HCT116 (cell line): ENCODE measurements around the gene IL21. TPM values are rescaled to one million over a fixed set of nuclear protein-coding genes. Genes with fewer than 3 reads are reported as not detected.

Source experiments
- ATAC-seq: fragments of 200-7000 bp; cut with Tn5 transposase; 2 replicates; pipeline ENCODE4 v1.9.1; 2020; ENCODE audit warnings: mild to moderate bottlenecking, moderate library complexity
- BruUV-seq: library from RNA; stranded (reverse); fragments of 400-500 nt; replicated peaks from 2 replicates; lab custom pipeline; 2021; lab: Mats Ljungman, UMichigan
- CTCF ChIA-PET: fragments of 300-600 bp; sonication (Branson Sonifier 250); formaldehyde crosslinking; loops from one replicate; lab custom pipeline; 2021; ENCODE audit warnings: antibody characterized with exemption; lab: Charles Lee
- POLR2A ChIA-PET: fragments of 300-600, 350-600 bp; sonication (Branson Sonifier 250); formaldehyde crosslinking; loops from one replicate; lab custom pipeline; 2021; ENCODE audit warnings: antibody characterized with exemption; lab: Charles Lee
- RAD21 ChIA-PET, 2 experiments: fragments of 300-600 bp; sonication (Branson Sonifier 250); formaldehyde crosslinking; loops; one replicate each; lab custom pipeline; 2023; ENCODE audit warnings: low total read pairs in 2 of 2; ENCODE audit not compliant: uncharacterized antibody in 2 of 2, unreplicated experiment in 2 of 2, low non-redundant PET in 1 of 2; lab: Charles Lee
- DNase-seq: peaks from one replicate; pipeline ENCODE4 v3.0.0-alpha.2; 2010; ENCODE audit warnings: low read depth, low spot score
- H2AFZ ChIP-seq: fragments of 200-600 bp; shearing (Covaris generic), sonication (generic); 2 replicates; pipeline ENCODE4 v1.6.1; 2017; ENCODE audit warnings: low read depth, mixed run types, mixed read lengths, antibody characterized with exemption, low read length; ENCODE audit not compliant: poor library complexity, severe bottlenecking
- H3K27ac ChIP-seq: 2 replicates; pipeline ENCODE4 v1.5.1; 2012; ENCODE audit warnings: low read depth, low read length
- H3K27me3 ChIP-seq: fragments of 200-600 bp; sonication (generic); 2 replicates; pipeline ENCODE4 v1.6.1; 2016; ENCODE audit warnings: mixed run types, low read length, mixed read lengths; ENCODE audit not compliant: insufficient read depth
- H3K36me3 ChIP-seq, 2 experiments: fragments of 200-500 bp in 1 of 2; fragments of 200-600 bp in 1 of 2; sonication (Bioruptor generic) in 1 of 2; sonication (generic) in 1 of 2; 2 replicates each; pipeline versions ENCODE4 v1.5.1 to v1.6.1; 2014 to 2016; ENCODE audit warnings: low read length in 2 of 2, inconsistent platforms in 1 of 2, mixed read lengths in 1 of 2, mixed run types in 1 of 2; ENCODE audit not compliant: insufficient read depth in 2 of 2, control insufficient read depth in 1 of 2
- H3K4me1 ChIP-seq, 2 experiments: fragments of 200-600 bp in 1 of 2; sonication (generic) in 1 of 2; 2 replicates each; pipeline versions ENCODE4 v1.5.1 to v1.6.1; 2012 to 2017; ENCODE audit warnings: low read length in 2 of 2, inconsistent platforms in 1 of 2, mild to moderate bottlenecking in 1 of 2, mixed read lengths in 1 of 2, mixed run types in 1 of 2, moderate library complexity in 1 of 2; ENCODE audit not compliant: insufficient read depth in 2 of 2, control insufficient read depth in 1 of 2
- H3K4me2 ChIP-seq: fragments of 200-600 bp; sonication (generic); 2 replicates; pipeline ENCODE4 v1.6.1; 2017; ENCODE audit warnings: mixed run types, low read length, mixed read lengths
- H3K4me3 ChIP-seq, 2 experiments: fragments of 200-600 bp in 1 of 2; sonication (generic) in 1 of 2; replicated peaks in 1 of 2; 2 replicates each; pipeline ENCODE4 v1.5.1; 2011 to 2016; ENCODE audit warnings: low read length in 2 of 2, control low read depth in 1 of 2, low read depth in 1 of 2, mild to moderate bottlenecking in 1 of 2, mixed read lengths in 1 of 2, mixed run types in 1 of 2
- H3K79me2 ChIP-seq: fragments of 200-600 bp; sonication (generic); 2 replicates; pipeline ENCODE4 v1.6.1; 2017; ENCODE audit warnings: mild to moderate bottlenecking, mixed run types, low read length, moderate library complexity, mixed read lengths; ENCODE audit not compliant: insufficient read depth
- H3K9ac ChIP-seq: fragments of 200-600 bp; sonication (generic); 2 replicates; pipeline ENCODE4 v1.6.1; 2016; ENCODE audit warnings: low read length, mixed read lengths
- H3K9me2 ChIP-seq: fragments of 200-600 bp; sonication (generic), shearing (Covaris generic); 2 replicates; pipeline ENCODE4 v1.6.1; 2017; ENCODE audit warnings: mixed run types, mild to moderate bottlenecking, moderate library complexity; ENCODE audit not compliant: insufficient read depth
- H3K9me3 ChIP-seq, 2 experiments: fragments of 200-500 bp in 1 of 2; fragments of 200-600 bp in 1 of 2; sonication (Bioruptor generic) in 1 of 2; sonication (generic) in 1 of 2; 2 replicates each; pipeline ENCODE4 v1.6.1; 2014 to 2017; ENCODE audit warnings: low read length in 2 of 2, mixed read lengths in 2 of 2, inconsistent platforms in 1 of 2, low read depth in 1 of 2, mild to moderate bottlenecking in 1 of 2, mixed run types in 1 of 2, moderate library complexity in 1 of 2; ENCODE audit not compliant: control insufficient read depth in 1 of 2, insufficient read depth in 1 of 2
- H4K20me1 ChIP-seq: fragments of 200-600 bp; sonication (generic), shearing (Covaris generic); 2 replicates; pipeline ENCODE4 v1.6.1; 2017; ENCODE audit warnings: mixed run types, mild to moderate bottlenecking, moderate library complexity; ENCODE audit not compliant: insufficient read depth
- CBX3 ChIP-seq: IDR thresholded peaks from 2 replicates; pipeline ENCODE4 v1.6.1; 2012; ENCODE audit warnings: low read depth
- CEBPB ChIP-seq: IDR thresholded peaks from 2 replicates; pipeline ENCODE4 v1.6.1; 2012; ENCODE audit warnings: low read depth
- EGR1 ChIP-seq: IDR thresholded peaks from 2 replicates; pipeline ENCODE4 v1.6.1; 2012; ENCODE audit warnings: low read depth
- EZH2phosphoT487 ChIP-seq: fragments of 200-600 bp; IDR thresholded peaks from 2 replicates; pipeline ENCODE4 v1.6.1; 2018; ENCODE audit warnings: antibody characterized with exemption, borderline replicate concordance
- JUND ChIP-seq: IDR thresholded peaks from 2 replicates; pipeline ENCODE4 v1.6.1; 2012
- POLR2A ChIP-seq: IDR thresholded peaks from 2 replicates; pipeline ENCODE4 v1.7.0; 2011; ENCODE audit warnings: borderline replicate concordance; ENCODE audit not compliant: insufficient read depth, insufficient read length; ENCODE audit errors: extremely low read depth
- POLR2AphosphoS5 ChIP-seq: IDR thresholded peaks from 2 replicates; pipeline ENCODE4 v1.6.1; 2011; ENCODE audit warnings: mild to moderate bottlenecking, low read depth, low read length, moderate library complexity
- SIN3A ChIP-seq: IDR thresholded peaks from 2 replicates; pipeline ENCODE4 v1.6.1; 2012; ENCODE audit warnings: low read depth
- TCF7L2 ChIP-seq: IDR thresholded peaks from 2 replicates; pipeline ENCODE4 v1.7.0; 2011; ENCODE audit warnings: borderline replicate concordance, inconsistent platforms; ENCODE audit not compliant: insufficient read depth, insufficient read length; ENCODE audit errors: extremely low read depth
- YY1 ChIP-seq: IDR thresholded peaks from 2 replicates; pipeline ENCODE4 v1.6.1; 2011; ENCODE audit warnings: low read length, low read depth, moderate library complexity, mild to moderate bottlenecking; ENCODE audit not compliant: insufficient replicate concordance; ENCODE audit errors: extremely low read depth
- ZFX ChIP-seq: fragments of 450-650 bp; IDR thresholded peaks from 2 replicates; pipeline ENCODE4 v1.6.1; 2017
- ZNF274 ChIP-seq: fragments of 200-500 bp; sonication (Bioruptor generic); IDR thresholded peaks from 2 replicates; pipeline ENCODE4 v1.6.1; 2014; ENCODE audit warnings: mild to moderate bottlenecking, low read depth, low read length, inconsistent platforms
- intact Hi-C: fragments of 100-400 bp; cut with micrococcal nuclease; formaldehyde crosslinking; loops from 2 replicates; pipeline ENCODE4 v1.10.0; 2022
- total RNA-seq: library from RNA; stranded (reverse); gene quantifications from one replicate; pipeline ENCODE4 v1.2.1, GENCODE V29; 2021; ENCODE audit not compliant: unreplicated experiment
- TF ChIP-seq, protein P1 (sequence below), 3 experiments: fragments of 200-600 bp in 1 of 3; sonication (generic) in 1 of 3; IDR thresholded peaks in 2 of 3; conservative IDR thresholded peaks in 1 of 3; 2 replicates each; pipeline ENCODE4 v1.5.1; 2012 to 2017; ENCODE audit warnings: low read depth in 2 of 3, low read length in 2 of 3, antibody characterized with exemption in 1 of 3, borderline replicate concordance in 1 of 3, control low read depth in 1 of 3, mild to moderate bottlenecking in 1 of 3, mixed read lengths in 1 of 3, mixed run types in 1 of 3, moderate library complexity in 1 of 3; ENCODE audit not compliant: insufficient read depth in 1 of 3
- TF ChIP-seq, protein P2 (sequence below): IDR thresholded peaks from 2 replicates; pipeline ENCODE4 v1.6.1; 2012
- TF ChIP-seq, protein P3 (sequence below): IDR thresholded peaks from 2 replicates; pipeline ENCODE4 v1.6.1; 2012
- TF ChIP-seq, protein P4 (sequence below): IDR thresholded peaks from 2 replicates; pipeline ENCODE4 v1.6.1; 2011; ENCODE audit warnings: mild to moderate bottlenecking, low read length, moderate library complexity; ENCODE audit not compliant: insufficient replicate concordance; ENCODE audit errors: extremely low read depth
- TF ChIP-seq, protein P5 (sequence below): IDR thresholded peaks from 2 replicates; pipeline ENCODE4 v1.6.1; 2012; ENCODE audit warnings: low read depth

The IL21 gene
- total RNA-seq, 1 experiment from 2014 or later: 0.12 TPM

DNA sequence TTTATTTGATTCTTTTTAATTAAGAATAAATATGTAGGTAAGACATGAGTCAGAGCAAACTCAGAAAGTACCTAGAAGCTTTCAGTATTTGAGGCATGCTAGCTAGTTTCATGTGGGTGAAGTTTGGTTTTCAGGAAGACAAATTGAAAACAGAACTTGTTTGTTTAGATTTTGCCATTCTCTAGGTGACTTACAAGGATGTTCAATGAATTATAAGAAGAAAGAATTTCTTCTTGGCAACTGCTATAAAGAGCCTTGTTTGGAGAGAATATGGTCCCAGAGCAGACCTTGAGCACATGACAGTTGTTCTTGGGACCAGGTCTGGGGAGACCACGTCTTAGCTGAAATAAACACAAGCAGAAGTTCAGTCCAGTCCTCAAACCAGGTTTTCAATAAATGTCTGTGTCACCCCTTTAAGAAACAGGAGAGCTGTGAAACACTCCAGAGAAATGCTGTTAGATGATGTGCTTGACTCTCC lies 38.0 kb upstream of the IL21 start:
- Histone ChIP-seq H3K9me3 (no peaks in the 10 kb centered on the region), H3K9me2 (no peaks in the 10 kb centered on the region), H3K27ac (no peak overlapping the region), H4K20me1 (no peaks in the 10 kb centered on the region), H3K79me2 (no peaks in the 10 kb centered on the region), H3K4me2 (no peak overlapping the region), H3K4me1 (peaks cover 0 to 11% of the 10 kb centered on the region in 2 experiments; a peak in 1 of 4 replicates), H3K4me3 (no peak overlapping the region), H3K36me3 (no peaks in the 10 kb centered on the region), H3K27me3 (no peaks in the 10 kb centered on the region), H2AFZ (no peak overlapping the region), H3K9ac (no peak overlapping the region)
- RAD21 ChIA-PET: no interaction called here
- DNase-seq: no peak
- intact Hi-C loops: no loop called here
- TF ChIP-seq CEBPB (no peak), EGR1 (no peak), POLR2AphosphoS5 (no peak), ZFX (no peak), EZH2phosphoT487 (no peak), POLR2A (no peak), YY1 (no peak), SIN3A (no peak), JUND (no peak), TCF7L2 (no peak), ZNF274 (no peak), CBX3 (no peak)
- TF ChIP-seq, protein P1, sequence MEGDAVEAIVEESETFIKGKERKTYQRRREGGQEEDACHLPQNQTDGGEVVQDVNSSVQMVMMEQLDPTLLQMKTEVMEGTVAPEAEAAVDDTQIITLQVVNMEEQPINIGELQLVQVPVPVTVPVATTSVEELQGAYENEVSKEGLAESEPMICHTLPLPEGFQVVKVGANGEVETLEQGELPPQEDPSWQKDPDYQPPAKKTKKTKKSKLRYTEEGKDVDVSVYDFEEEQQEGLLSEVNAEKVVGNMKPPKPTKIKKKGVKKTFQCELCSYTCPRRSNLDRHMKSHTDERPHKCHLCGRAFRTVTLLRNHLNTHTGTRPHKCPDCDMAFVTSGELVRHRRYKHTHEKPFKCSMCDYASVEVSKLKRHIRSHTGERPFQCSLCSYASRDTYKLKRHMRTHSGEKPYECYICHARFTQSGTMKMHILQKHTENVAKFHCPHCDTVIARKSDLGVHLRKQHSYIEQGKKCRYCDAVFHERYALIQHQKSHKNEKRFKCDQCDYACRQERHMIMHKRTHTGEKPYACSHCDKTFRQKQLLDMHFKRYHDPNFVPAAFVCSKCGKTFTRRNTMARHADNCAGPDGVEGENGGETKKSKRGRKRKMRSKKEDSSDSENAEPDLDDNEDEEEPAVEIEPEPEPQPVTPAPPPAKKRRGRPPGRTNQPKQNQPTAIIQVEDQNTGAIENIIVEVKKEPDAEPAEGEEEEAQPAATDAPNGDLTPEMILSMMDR (IDR thresholded peaks at IDR 0.05 in 2 of 3, conservative IDR thresholded peaks at IDR 0.05 in 1 of 3; ENCODE audit: borderline replicate concordance in 1 of 3, insufficient read depth in 1 of 3, low read depth in 2 of 3, low read length in 2 of 3): no peak
- TF ChIP-seq, protein P2, sequence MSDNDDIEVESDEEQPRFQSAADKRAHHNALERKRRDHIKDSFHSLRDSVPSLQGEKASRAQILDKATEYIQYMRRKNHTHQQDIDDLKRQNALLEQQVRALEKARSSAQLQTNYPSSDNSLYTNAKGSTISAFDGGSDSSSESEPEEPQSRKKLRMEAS: no peak
- TF ChIP-seq, protein P3, sequence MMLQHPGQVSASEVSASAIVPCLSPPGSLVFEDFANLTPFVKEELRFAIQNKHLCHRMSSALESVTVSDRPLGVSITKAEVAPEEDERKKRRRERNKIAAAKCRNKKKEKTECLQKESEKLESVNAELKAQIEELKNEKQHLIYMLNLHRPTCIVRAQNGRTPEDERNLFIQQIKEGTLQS: no peak
- TF ChIP-seq, protein P4, sequence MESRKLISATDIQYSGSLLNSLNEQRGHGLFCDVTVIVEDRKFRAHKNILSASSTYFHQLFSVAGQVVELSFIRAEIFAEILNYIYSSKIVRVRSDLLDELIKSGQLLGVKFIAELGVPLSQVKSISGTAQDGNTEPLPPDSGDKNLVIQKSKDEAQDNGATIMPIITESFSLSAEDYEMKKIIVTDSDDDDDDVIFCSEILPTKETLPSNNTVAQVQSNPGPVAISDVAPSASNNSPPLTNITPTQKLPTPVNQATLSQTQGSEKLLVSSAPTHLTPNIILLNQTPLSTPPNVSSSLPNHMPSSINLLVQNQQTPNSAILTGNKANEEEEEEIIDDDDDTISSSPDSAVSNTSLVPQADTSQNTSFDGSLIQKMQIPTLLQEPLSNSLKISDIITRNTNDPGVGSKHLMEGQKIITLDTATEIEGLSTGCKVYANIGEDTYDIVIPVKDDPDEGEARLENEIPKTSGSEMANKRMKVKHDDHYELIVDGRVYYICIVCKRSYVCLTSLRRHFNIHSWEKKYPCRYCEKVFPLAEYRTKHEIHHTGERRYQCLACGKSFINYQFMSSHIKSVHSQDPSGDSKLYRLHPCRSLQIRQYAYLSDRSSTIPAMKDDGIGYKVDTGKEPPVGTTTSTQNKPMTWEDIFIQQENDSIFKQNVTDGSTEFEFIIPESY: no peak
- TF ChIP-seq, protein P5, sequence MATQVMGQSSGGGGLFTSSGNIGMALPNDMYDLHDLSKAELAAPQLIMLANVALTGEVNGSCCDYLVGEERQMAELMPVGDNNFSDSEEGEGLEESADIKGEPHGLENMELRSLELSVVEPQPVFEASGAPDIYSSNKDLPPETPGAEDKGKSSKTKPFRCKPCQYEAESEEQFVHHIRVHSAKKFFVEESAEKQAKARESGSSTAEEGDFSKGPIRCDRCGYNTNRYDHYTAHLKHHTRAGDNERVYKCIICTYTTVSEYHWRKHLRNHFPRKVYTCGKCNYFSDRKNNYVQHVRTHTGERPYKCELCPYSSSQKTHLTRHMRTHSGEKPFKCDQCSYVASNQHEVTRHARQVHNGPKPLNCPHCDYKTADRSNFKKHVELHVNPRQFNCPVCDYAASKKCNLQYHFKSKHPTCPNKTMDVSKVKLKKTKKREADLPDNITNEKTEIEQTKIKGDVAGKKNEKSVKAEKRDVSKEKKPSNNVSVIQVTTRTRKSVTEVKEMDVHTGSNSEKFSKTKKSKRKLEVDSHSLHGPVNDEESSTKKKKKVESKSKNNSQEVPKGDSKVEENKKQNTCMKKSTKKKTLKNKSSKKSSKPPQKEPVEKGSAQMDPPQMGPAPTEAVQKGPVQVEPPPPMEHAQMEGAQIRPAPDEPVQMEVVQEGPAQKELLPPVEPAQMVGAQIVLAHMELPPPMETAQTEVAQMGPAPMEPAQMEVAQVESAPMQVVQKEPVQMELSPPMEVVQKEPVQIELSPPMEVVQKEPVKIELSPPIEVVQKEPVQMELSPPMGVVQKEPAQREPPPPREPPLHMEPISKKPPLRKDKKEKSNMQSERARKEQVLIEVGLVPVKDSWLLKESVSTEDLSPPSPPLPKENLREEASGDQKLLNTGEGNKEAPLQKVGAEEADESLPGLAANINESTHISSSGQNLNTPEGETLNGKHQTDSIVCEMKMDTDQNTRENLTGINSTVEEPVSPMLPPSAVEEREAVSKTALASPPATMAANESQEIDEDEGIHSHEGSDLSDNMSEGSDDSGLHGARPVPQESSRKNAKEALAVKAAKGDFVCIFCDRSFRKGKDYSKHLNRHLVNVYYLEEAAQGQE: no peak
- no peak for ATAC-seq
- CTCF ChIA-PET: no interaction called here
- POLR2A ChIA-PET: no interaction called here
- no TSS peak for BruUV-seq
